CD4-positive, alpha-beta T cell treated with Interleukin-15 for 4 hours (primary cell): ENCODE data around the gene LAMC3.

ENCODE experiments used
- DNase-seq: peaks from one replicate; pipeline ENCODE4 v3.0.0-alpha.2; 2020; ENCODE audit warnings: low spot score

LAMC3 gene

DNA sequence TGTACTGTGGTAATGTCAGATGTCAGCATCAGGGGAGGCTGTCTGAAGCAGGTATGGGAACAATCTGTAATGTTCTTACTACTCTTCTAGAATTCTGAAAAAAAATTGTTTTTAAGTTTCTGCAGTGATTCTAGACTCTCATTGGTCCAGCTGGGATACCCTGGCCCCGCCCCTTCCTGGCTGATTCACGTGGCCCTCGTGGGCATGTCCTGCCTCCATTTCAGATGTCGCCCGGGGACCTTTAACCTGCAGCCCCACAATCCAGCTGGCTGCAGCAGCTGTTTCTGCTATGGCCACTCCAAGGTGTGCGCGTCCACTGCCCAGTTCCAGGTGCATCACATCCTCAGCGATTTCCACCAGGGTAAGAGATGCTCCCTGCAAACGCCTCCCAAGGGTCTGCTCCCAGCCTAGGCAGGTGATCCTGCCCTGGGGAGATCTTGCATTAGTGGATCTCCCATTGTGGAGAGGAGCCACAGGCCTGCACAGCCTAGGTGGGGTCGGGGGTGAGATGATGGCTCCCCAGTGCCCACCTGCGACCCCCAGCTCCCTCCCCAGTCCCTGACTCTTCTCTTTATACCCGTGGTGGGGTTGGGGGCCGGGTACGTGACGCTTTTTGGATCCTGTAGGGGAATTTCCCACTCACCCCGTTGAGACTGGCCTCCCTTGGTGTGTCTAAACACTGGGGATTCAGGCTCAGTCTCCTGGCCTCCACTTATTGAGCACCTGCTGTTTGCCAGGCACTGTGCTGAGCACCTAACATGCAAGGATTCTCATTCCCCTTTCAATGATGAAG is 36.5 kb downstream of the LAMC3 start:
- DNase-seq = no peak

DNA sequence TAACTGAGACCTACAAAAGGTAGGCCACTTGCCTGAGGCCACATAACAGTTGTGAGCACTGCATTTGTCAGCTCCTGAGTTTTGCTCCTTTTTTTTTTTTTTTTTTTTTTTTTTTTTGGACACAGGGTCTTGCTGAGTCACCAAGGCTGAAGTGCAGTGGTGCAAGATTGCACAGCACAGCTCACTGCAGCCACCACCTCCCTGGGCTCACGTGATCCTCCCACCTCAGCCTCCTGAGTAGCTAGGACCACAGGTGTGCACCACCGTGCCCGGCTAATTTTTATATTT is 37.1 kb downstream of the LAMC3 start:
- no peak for DNase-seq

DNA sequence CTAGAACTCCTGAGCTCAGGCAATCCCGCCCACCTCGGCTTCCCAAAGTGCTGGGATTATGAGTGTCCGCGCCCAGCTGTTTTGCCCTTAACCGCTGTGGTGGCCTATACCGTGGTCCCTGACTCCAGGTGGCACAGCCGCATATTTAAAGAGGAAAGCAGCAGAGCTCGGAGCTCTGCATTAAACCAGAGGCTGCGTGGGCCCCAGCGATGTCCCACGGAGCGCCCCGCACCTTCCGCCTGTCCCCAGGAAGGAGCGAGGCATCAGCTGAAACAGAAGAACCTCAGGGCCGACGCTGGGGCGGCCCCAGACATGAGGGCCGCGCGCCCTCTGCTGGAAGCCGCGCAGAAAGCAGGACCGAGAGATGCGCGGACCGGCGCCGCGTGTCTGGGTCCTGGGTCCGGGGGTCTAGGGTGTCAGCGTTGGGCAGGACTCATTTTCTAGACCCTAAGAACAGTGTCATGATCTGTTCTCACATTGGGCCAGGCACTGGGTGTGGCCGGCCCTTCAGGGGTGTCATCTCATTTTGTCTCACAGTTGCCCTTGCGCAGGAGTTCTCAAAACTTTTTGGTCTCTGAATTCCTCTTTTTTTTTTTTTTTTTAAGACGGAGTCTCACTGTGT is 37.7 kb downstream of the LAMC3 start:
- peak; percentile 57 for DNase-seq

DNA sequence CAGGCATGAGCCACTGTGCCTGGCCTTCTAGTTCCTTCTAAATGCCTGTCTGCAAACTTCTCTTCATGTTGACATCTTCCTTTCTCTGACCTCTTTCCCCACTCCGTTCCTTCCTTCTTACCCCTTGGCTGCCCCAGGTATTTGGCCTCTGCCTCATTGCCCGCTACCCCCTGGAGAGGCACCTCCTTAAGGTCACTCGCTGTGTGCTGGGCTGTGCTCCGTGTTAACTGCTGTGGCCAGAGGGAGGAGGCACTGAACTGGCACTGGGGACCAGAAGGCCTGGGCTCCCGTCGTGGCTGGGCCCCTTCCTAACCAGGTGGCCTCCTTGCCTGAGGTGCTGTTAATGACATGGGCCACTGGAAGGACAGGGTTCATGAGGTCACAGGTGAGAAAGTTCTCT is 39.4 kb downstream of the LAMC3 start:
- DNase-seq = no peak

DNA sequence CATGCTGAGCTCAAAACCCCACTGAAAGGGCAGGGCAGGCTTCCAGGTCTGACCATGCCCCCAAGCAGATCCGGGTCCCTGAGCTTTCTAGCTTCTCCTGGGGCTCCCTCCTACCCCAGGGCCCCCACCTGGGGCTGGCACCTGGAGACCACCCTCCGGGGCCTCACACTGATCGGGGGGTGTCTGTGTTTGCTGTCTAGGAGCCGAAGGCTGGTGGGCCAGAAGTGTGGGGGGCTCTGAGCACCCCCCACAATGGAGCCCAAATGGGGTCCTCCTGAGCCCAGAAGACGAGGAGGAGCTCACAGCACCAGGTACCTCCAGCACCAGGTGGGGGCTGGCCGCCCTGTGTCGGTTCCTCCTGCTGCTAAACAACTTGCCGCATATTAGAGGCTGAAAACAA is 39.8 kb downstream of the LAMC3 start:
- no peak for DNase-seq

DNA sequence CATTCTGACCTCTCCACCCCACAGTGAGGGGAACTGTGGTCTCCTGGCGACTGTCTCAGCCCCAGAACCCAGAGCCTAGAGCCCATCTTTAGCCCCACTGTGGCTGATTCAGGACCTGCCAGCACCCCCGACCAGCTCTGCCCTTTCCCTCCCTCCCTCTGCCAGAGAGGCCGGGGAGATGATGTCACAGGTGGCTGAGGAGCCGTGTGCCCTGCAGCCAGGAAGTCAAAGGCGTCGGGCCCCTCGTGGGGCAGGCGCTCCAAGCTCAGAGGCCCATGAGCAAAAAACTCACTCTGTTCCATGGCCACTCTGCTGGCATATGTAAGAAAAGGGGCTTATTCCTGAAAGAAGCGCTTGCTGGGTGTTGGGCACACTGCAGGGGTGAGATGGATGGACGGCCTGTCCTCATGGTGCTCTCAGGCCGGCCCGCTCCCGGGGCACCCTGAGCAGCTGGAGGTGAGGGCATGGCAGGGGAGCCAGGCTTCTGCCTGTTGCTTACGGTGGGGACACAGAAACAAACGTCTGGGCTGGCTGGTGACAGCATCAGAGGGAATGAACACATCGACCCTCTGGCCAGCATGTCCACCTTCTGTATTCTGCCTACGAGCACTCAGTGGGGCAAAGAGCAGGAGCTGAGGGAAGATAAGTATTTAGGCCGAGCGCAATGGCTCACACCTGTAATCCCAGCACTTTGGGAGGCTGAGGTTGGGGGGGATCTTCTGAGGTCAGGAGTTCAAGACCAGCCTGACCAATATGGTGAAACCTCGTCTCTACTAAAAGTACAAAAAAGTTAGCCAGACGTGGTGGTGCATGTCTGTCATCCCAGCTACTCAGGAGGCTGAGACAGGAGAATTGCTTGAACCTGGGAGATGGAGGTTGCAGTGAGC is 41.1 kb downstream of the LAMC3 start:
- no peak for DNase-seq

DNA sequence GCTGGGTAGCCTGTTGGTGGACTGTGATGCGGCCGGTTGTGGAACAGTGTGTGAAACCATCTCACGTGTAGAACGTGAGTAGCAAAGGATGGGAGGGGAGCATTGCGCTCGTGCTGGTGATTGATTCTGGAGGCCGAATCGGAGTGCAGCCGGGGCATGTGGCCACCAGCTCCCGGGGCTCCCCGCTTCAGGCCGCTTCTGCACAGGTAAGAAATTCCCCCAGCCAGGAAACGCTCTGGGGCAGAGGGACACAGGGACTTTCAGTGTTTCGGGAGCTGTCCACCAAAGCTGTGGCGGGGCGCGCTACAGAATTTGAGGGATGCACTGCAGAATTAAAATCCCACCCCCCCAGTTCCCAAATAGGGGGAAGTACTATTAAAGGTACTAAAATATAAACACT is 41.9 kb downstream of the LAMC3 start:
- no peak for DNase-seq

DNA sequence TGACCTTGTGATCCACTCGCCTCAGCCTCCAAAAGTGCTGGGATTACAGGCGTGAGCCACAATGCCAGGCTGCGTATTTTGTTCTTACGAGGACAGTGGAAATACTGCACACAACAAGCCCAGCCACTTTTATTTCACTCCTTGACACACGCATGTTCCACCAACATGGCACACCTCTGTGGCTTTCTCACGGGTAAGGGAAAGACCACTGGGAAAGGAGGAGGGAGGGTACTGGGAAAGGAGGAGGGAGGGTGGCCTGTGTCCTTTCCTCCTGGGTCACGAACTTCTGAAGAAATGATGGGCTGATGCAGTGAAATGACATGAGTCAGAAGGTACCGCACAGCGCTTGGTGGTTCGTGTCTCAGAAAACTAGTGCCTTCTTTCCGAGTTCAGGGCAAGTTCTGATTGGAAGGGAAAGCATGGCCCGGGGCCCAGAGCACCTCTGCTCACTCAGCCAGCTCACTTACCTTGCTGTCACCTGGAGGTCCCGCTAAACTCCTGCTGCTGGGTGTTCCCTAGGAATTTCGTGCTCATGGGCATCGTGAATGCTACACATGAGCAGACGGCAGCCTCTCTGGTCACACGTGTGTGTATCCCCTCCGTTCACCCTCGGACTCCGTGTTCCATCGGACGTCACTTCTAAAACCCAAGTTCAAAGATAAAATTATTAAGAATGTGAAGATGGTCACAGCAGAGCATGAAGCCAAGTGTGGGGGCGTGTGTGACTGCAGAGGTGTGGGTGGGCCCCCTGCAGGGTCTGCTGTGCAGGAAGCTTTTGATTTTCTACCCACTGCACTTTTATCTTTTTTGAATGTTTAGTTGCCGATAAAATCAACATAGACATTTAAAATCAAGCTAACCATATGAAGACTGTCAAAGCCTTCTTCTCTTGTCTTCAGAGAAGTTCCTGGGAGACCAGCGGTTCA is 42.9 kb downstream of the LAMC3 start:
- DNase-seq = no peak

DNA sequence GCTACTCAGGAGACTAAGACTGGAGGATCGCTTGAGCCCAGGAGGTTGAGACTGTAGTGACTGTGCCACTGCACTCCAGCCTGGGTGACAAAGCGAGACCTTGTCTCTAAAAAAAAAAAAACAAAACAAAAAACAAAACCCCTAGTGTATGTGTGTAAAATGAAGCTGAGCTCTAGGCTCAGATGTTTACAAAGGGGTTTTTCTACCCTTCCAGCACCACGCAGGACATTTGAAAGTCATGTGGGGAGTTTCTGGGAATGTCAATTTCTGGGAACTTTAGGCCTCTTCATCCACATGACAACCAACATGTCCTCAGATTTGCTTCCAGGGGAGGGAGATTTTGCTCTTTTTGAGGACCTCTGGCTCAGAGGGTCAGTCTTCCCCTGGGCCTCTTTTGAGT is 44.9 kb downstream of the LAMC3 start:
- no peak for DNase-seq

DNA sequence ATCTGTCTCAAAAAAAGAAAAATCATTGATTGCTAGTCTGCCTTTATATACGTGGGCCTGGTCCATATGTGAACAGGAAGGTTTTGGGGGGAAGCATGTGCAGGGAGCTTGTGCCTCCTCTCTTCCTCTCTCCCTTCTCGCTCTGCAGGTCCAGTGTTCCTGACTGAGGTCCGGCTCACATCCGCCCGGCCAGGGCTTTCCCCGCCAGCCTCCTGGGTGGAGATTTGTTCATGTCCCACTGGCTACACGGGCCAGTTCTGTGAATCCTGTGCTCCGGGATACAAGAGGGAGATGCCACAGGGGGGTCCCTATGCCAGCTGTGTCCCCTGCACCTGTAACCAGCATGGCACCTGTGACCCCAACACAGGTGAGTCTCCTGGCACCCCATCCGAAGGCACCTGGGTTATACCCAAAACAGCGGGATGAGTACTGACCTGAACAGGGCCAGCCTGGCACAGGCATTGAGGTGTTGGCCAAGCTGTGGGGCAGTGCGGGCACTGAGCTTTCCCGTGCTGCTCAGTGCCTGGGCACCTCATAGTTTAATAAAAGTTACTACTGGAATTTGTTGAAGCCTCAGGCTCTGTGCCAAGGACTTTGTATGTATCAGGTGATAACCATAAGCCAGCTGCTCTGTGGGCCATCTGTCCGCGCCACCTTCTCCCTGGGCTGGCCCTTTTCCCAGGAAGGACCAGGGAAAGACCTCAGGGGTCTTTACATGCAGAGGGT is 48.0 kb downstream of the LAMC3 start:
- DNase-seq = no peak

DNA sequence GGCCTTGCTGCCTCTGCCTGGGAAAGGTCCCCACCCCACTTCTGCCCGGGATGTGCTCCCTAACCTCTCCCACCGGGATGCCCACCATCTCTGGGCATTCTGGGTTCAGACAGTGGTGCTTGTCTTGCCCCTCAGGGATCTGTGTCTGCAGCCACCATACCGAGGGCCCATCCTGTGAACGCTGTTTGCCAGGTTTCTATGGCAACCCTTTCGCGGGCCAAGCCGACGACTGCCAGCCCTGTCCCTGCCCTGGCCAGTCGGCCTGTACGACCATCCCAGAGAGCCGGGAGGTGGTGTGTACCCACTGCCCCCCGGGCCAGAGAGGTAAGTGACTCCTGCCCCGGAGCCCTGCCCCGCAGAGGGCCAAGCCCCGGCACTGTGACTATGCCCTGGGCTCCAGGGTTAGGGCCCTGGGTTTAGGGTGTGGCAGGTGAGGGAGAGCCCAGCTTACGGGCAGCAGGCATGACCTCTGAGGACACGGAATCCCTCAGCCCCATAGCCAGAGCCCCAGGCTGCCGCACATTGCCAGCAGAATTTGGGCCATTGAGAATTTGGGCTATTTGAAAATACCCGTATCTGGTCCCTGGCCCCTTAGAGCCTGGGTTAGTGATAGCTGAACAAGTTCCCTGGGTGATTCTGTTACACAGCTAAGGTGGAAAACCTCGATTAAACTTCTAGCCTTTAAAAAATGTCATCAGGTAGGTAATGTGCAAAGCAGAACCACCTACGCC is 52.1 kb downstream of the LAMC3 start:
- DNase-seq = no peak

DNA sequence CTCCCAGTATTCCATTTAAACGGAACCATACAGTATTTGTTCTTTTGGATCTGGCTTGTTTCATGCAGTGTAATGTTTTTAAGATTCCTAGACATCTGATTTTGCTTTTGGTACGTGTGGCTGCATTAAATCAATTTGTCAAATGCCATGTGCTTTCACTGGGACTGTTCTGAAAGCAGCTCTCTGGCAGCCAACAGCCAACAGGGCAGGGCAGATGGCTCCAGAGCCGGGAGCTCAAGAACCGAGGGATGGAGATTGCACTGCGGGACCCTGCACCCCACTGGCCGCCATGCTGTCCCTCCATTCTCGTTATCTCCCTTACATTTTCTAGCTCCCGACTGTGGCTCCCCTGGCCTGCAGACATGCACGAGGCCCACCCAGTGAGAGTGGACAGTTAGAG is 54.0 kb downstream of the LAMC3 start:
- no peak for DNase-seq

DNA sequence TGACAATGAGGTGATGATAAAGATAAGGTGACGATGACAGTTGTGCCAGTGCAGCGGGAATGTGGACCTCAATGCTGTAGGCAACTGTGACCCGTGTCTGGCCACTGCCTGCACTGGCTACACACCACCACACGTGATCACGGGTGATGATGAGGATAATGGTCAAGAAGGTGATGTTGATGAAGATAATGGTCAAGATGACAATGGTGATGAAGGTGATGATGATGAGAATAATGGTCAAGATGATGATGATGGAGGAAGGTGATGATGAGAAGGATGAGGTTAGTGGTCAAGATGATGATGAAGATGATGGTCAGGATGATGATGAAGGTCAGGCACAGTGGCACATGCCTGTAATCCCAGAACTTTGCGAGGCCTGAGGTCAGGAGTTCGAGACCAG is 56.6 kb downstream of the LAMC3 start:
- DNase-seq = no peak

DNA sequence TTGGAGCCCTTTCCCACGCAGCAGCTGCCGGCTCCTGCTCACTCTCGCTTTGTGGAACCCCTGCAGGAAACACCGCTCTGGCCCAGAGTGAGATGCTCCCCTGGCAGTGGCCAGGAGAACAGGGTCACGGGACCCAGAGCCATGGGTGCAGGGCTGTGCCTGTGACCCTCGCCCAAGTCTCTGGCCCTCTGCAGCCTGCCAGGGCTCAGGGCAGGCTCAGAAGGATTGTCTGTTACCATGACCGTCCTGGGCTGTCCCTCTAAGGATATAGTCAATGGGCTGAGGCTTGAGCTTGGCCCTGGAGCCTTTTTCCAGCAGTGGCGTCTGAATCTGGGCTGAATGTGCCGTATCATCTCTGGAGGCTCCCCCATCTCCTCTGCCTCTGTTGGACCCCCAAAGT is 58.7 kb downstream of the LAMC3 start:
- no peak for DNase-seq

DNA sequence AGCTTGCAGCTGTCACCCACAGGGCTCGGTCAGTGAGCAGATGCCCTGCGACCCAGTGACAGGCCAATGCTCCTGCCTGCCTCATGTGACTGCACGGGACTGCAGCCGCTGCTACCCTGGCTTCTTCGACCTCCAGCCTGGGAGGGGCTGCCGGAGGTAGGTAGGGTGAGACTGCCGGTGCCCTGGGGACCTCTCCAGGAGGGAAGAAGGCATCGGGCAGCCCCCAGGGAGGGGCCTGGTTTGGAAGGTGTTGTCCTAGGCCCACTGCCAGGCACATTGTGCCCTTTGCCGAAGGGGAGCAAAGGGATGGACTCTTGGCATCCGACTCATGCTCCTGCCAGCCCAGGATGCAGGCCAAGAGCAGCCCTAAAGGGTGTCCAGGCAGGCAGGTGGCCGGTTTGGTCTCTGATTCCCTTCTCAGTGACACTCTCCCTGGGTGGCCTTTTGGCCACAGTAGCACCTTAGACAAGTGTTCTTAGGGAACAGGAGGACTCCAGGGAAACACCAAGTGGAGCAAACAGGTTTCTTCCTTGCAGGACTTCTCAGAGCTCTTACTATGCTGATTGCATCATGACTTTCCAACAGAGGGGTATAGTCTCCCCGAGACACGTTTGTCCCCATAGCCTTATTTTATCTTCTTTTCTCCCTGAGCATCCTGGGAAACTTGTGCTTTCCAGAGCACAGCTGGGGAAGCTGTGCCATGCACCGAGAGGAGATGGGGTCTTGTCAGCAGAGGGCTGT is 59.3 kb downstream of the LAMC3 start:
- DNase-seq = no peak

DNA sequence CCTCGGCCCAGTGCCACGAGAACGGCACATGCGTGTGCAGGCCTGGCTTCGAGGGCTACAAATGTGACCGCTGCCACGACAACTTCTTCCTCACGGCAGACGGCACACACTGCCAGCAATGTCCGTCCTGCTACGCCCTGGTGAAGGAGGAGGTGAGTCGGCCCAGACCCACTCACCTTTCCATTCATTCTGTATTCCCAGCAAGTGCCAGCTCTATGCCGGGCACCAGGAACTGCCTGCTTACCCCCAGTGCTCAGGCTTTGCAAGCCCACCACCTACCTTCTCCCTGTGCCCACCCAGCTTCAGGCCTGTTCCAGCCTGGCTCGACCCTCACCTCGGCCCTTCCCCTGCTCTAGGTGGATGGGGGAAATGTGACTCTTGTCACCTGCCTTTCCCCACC is 60.7 kb downstream of the LAMC3 start:
- no peak for DNase-seq

DNA sequence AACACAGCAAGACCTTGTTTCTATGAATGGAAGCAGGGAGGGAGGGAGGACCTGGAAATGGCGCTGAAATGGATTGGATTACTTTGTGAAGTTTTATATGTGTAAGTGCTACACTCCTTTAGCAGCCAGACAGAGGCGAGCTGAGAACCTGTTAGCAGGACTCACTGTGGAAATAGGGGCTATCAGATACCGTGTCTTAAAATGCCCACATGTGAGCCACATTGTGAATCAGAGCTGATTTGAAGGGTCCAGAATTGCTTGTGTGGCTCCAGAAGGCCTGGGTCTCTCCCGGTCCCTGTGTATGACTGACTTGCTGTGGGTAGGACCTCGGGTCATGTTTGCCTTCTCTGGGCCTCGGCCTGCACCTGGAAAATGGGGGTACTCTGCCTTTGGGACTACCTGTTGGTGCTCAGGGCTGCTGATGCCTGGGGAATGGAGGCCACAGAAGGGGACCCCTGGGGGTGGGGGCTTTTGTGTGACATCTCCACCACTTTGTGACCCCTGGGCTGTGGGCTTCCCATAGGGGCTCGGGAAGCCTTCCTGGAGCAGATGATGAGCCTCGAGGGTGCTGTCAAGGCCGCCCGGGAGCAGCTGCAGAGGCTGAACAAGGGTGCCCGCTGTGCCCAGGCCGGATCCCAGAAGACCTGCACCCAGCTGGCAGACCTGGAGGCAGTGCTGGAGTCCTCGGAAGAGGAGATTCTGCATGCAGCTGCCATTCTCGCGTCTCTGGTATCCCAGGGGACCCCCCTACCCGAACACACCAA is 63.3 kb downstream of the LAMC3 start:
- DNase-seq = no peak

DNA sequence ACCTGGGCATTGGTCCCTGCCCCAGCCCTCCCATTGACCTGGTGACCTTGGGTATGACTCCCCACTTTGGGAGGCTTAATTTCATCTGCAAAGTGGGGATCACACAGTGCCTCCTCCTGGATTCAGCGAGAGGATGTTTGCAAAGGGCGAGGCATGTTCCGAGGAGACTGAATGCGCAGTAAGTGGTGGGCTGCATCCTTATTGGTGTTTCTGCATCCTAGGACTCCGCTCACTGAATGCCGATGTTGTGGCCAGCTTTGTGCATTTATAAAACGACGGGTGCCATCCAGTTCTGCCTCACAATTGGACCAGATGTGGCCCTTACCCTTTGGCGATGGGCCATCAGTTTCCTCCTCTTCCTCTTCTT is 63.9 kb downstream of the LAMC3 start:
- no peak for DNase-seq
